ENCODE results near the gene VPS35L.

The VPS35L gene

DNA sequence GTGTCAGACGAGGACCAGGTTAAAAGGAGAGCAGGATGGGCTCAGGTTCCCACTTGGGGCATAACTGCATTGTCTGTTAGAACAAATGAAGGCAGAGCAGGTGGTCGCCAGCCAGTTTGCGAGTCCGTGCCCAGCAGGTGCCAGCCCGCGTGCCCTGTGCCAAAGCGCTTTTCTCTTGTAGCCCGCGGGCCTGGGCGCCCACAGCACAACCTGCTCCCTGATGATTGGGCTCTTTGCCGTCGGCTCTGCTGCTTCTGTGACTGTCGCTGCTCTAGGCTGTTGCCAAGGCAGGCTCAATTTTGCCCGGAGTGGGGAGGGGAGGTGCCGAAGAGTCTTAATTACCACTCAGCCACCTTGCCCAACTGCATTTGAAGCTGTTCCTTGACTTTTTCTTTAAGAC lies 141.5 kb downstream of the VPS35L start:
- Histone ChIP-seq H3K27me3 (ENCODE audit: insufficient read depth, low read length) (no peaks in the 10 kb centered on the region), H3K27ac (ENCODE audit: low read depth, low read length) (no peak overlapping the region), H3K4me1 (ENCODE audit: insufficient read depth, low read length) (no peaks in the 10 kb centered on the region), H3K4me3 (ENCODE audit: low read length) (no peak overlapping the region), H3K36me3 (ENCODE audit: insufficient read depth, low read length) (peaks cover 62% of the 10 kb centered on the region), H3K9me3 (ENCODE audit: insufficient read depth, low read depth, low read length) (no peaks in the 10 kb centered on the region), H3K9ac (ENCODE audit: low read depth, low read length) (no peak overlapping the region)
- WGBS = 97% methylated on average over 15 of the region's 15 CpGs

DNA sequence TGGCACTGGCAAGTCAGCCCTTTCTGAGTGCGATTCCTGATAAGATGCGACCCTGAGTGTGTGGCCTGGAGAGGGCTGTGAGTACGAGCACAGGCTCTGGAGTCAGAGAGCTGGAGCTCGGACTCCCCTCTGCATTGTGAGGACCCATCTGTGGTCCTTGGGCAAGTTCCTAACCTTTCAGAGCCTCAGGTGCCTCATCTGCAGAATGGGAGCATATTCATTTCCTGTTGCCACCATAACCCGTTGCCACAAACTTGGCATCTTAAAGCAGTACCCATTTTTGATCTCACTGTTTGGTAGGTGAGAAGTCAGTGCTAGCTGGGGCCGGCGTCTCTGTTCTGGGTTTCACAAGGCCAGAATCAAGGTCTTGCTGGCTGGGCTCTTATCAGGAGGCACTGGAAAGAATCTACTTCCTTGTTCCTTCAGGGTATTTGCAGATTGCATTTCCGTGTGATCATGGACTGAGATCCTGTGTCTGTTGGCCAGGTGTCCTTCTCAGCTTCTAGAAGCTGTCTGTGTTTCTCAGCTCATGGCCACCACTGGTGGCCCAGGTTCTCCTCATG lies 142.3 kb downstream of the VPS35L start:
- no peaks in the 10 kb centered on the region for H3K27me3 ChIP-seq (ENCODE audit: insufficient read depth, low read length)
- 95% methylated on average over 8 of the region's 8 CpGs for WGBS
- H3K9ac ChIP-seq (ENCODE audit: low read depth, low read length) = no peak overlapping the region
- no peaks in the 10 kb centered on the region for H3K4me1 ChIP-seq (ENCODE audit: insufficient read depth, low read length)
- no peak overlapping the region for H3K4me3 ChIP-seq (ENCODE audit: low read length)
- H3K27ac ChIP-seq (ENCODE audit: low read depth, low read length) = no peak overlapping the region
- H3K36me3 ChIP-seq (ENCODE audit: insufficient read depth, low read length) = peaks cover 64% of the 10 kb centered on the region
- H3K9me3 ChIP-seq (ENCODE audit: insufficient read depth, low read depth, low read length) = no peaks in the 10 kb centered on the region

DNA sequence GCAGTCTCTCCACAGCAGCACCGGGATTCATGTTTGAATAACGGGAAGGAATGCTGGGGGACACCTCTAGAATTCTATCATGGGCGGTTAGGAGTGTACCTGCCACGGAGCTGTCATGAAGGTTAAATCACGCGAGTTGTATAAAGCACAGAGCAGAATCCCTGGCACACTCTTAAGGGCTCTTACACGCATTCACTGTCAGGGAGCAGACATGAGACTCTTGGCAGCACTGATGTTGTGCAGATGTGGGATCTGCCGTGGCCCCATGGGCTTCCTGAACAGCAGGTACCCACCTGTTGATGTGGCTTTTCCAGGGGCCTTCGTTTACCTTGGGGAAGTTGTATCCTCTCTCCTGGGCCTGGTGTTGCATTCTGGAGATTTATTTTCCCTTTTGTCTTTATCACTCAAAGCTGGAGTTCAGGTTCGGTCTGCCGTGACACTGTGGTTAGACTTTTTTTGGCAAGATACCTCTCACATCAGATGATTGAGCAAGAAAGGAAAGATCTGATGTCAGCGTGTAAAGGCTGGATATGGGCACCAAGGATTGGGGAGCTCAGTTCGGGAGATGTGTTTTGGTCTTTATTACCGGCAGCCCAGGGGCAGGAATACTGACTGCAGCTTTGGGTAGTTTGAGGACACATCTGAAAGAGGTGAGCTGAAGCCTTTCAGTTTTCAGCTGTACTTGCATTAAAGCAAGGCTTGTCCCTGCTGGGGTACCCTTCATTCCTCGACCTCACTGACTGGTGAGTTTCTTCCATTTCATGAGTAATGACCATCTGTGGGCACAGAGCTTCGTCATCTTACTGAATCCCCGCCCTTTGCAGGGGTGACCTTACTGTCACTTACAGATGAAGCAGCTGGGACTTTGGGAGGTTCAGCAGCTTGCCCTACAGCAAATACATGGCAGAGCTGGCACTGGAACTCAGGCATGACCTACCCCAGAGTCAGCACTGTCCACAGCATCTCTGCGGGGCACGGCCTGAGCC lies 143.3 kb downstream of the VPS35L start:
- Histone ChIP-seq H3K9ac (ENCODE audit: low read depth, low read length) (no peak overlapping the region), H3K4me1 (ENCODE audit: insufficient read depth, low read length) (no peaks in the 10 kb centered on the region), H3K9me3 (ENCODE audit: insufficient read depth, low read depth, low read length) (no peaks in the 10 kb centered on the region), H3K36me3 (ENCODE audit: insufficient read depth, low read length) (peaks cover 68% of the 10 kb centered on the region), H3K4me3 (ENCODE audit: low read length) (no peak overlapping the region), H3K27ac (ENCODE audit: low read depth, low read length) (no peak overlapping the region), H3K27me3 (ENCODE audit: insufficient read depth, low read length) (no peaks in the 10 kb centered on the region)
- 96% methylated on average over 19 of the region's 19 CpGs for WGBS

DNA sequence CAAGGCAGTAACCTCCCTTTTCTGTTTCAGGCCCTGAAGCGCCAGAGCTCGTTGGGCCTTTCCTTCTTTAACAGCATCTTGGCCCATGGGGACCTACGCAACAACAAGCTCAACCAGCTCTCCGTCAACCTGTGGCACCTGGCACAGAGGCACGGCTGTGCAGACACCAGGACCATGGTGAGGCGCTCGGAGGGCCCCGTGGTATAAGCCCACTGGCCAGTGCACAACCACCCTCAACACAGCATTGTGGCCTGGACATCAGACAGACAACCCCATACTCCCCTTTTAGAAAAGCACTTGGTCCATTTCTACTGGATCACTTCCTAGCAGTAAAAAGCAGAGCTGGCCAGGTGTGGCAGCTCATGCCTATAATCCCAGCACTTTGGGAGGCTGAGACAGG lies 144.0 kb downstream of the VPS35L start:
- Histone ChIP-seq H3K27me3 (ENCODE audit: insufficient read depth, low read length) (no peaks in the 10 kb centered on the region), H3K27ac (ENCODE audit: low read depth, low read length) (no peak overlapping the region), H3K9me3 (ENCODE audit: insufficient read depth, low read depth, low read length) (no peaks in the 10 kb centered on the region), H3K4me3 (ENCODE audit: low read length) (no peak overlapping the region), H3K36me3 (ENCODE audit: insufficient read depth, low read length) (peaks cover 71% of the 10 kb centered on the region), H3K4me1 (ENCODE audit: insufficient read depth, low read length) (no peaks in the 10 kb centered on the region), H3K9ac (ENCODE audit: low read depth, low read length) (no peak overlapping the region)
- WGBS = 96% methylated on average over 8 of the region's 8 CpGs

DNA sequence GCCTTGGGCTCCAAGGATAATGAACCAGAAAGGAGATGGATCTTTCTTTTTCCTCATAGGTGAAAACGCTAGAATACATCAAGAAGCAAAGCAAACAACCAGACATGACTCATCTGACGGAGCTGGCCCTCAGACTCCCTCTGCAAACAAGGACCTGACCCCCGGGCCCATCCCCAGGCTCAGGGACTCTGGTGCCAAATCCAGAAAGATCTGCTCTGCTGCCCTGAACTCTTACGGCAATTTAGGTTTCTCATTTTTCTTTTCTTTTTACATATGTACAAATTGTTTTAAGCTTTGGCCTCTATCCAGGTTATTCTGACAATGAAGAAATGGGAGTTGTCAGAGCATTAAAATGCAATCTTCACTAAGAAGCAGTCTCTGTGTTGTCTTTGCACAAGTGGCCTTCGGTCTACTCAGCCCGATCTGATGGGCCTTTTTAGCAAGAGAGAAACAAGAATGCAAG lies 144.8 kb downstream of the VPS35L start:
- H3K4me3 ChIP-seq (ENCODE audit: low read length) = no peak overlapping the region
- H3K9me3 ChIP-seq (ENCODE audit: insufficient read depth, low read depth, low read length) = no peaks in the 10 kb centered on the region
- no peak overlapping the region for H3K27ac ChIP-seq (ENCODE audit: low read depth, low read length)
- H3K4me1 ChIP-seq (ENCODE audit: insufficient read depth, low read length) = no peaks in the 10 kb centered on the region
- no peak overlapping the region for H3K9ac ChIP-seq (ENCODE audit: low read depth, low read length)
- 93% methylated on average over 6 of the region's 6 CpGs for WGBS
- H3K27me3 ChIP-seq (ENCODE audit: insufficient read depth, low read length) = no peaks in the 10 kb centered on the region
- peaks cover 80% of the 10 kb centered on the region for H3K36me3 ChIP-seq (ENCODE audit: insufficient read depth, low read length)

DNA sequence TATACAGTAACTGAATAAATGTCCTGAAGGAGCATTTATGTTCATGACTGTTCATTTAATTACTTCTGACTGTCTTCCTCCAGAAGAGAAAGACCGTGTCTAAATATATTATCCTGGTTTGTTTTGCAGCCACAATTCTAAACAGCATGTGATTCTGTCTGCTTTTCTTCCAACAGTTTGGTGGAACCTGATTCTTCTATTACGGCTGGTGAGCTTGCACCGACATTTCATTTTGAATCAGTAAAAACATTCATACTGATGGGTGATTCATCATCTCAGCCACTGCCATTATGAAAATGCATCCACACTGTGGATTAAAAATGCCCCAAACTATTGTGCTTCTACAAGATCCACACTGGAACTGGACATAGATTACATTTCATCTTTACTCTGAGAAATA lies 145.6 kb downstream of the VPS35L start:
- H3K9me3 ChIP-seq (ENCODE audit: insufficient read depth, low read depth, low read length) = no peaks in the 10 kb centered on the region
- H3K27ac ChIP-seq (ENCODE audit: low read depth, low read length) = no peak overlapping the region
- peaks cover 87% of the 10 kb centered on the region for H3K36me3 ChIP-seq (ENCODE audit: insufficient read depth, low read length)
- WGBS = 94% methylated on average over 3 of the region's 3 CpGs
- no peak overlapping the region for H3K9ac ChIP-seq (ENCODE audit: low read depth, low read length)
- no peaks in the 10 kb centered on the region for H3K4me1 ChIP-seq (ENCODE audit: insufficient read depth, low read length)
- H3K4me3 ChIP-seq (ENCODE audit: low read length) = no peak overlapping the region
- H3K27me3 ChIP-seq (ENCODE audit: insufficient read depth, low read length) = no peaks in the 10 kb centered on the region

DNA sequence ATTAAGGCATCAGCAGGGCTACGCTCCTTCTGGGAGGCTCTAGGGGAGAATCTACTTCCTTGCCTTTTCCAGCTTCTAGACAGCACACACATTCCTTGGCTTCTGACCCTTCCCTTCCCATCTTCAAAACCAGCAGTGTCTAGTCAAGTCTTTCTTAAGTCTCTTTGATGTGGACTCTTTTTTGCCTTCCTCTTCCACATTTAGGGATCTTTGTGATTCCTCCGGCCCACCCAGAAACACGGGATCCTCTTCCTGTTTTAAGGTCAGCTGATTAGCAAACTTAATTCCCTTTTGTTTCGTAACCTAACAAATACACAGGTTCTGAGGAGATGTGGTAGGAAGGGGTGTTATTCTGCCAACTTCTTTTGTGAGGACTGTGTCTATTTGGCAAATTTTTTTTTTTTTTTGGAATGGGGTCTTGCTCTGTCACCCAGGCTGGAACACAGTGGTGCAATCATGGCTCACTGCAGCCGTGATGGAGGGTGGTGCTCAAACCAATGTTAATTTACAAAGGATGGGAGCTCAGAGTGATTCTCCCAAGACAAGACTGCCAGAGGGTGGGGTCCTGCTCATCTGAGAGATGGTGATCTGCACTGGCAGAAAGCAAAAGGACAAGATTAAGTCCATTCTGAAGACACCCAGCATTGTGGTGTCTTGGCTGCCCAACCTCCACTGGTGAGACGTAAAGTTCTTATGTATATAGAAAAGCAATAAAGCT lies 147.8 kb downstream of the VPS35L start:
- Histone ChIP-seq H3K27me3 (ENCODE audit: insufficient read depth, low read length) (no peaks in the 10 kb centered on the region), H3K4me1 (ENCODE audit: insufficient read depth, low read length) (peaks cover 4% of the 10 kb centered on the region), H3K9ac (ENCODE audit: low read depth, low read length) (no peak overlapping the region), H3K4me3 (ENCODE audit: low read length) (no peak overlapping the region), H3K36me3 (ENCODE audit: insufficient read depth, low read length) (peaks cover 92% of the 10 kb centered on the region), H3K27ac (ENCODE audit: low read depth, low read length) (no peak overlapping the region), H3K9me3 (ENCODE audit: insufficient read depth, low read depth, low read length) (no peaks in the 10 kb centered on the region)
- whole genome bisulfite sequencing = 92% methylated on average over 5 of the region's 6 CpGs

DNA sequence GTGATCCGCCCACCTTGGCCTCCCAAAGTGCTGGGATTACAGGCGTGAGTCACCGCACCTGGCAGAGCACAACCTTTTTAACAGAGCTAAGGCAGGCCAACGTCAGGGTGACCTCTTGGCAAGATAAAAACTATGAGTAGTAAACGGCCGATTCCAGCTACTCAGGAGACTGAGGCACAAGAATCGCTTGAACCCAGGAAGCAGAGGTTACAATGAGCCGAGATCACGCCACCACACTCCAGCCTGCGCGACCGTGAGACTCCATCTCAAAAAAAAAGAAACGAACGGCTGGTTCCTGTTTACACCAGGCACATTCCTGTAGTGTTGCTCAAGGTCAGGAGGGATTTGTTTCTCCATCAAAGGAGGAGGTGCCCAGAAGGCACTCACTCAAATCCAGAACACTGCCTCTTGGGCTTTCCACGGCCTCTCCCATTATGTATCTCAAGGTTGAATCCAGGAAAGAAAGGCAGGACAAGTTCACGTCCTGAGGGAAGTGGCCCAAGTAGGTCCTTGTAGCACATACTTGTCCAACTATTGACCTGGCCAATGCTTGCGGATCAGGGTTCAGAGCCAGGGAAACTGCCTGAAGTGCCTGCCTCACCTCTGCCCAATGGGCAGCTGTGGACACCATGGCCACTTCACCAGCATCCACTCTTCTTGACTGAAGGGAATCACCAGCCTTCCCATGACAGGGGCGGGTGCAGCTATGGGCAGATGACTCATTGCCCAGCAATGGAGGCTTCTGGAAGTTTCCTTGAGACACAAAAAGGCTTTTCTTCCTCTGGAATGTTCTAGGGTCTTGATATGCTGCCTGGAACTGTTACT lies 149.0 kb downstream of the VPS35L start:
- Histone ChIP-seq H3K4me3 (ENCODE audit: low read length) (no peak overlapping the region), H3K27ac (ENCODE audit: low read depth, low read length) (no peak overlapping the region), H3K9me3 (ENCODE audit: insufficient read depth, low read depth, low read length) (no peaks in the 10 kb centered on the region), H3K27me3 (ENCODE audit: insufficient read depth, low read length) (no peaks in the 10 kb centered on the region), H3K4me1 (ENCODE audit: insufficient read depth, low read length) (peaks cover 16% of the 10 kb centered on the region), H3K36me3 (ENCODE audit: insufficient read depth, low read length) (peaks cover 92% of the 10 kb centered on the region), H3K9ac (ENCODE audit: low read depth, low read length) (no peak overlapping the region)
- WGBS = 95% methylated on average over 18 of the region's 18 CpGs

DNA sequence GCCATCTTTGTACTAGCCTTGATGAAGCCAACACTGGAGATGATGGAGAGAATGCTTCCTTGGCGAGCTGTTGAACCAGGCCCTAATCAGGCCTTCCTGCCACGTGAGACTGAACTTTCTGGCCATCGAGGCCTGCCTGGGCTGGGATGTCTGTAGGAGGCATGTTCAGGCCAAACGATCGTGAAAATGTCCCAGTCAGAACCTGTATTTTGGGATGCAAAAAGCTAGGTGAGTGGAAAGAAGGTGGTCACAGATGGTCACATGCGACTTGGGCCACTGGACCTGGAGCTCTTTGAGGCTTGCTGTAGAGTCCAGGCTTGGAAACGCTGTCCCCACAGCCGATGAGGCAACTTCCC lies 149.6 kb downstream of the VPS35L start:
- 97% methylated on average over 8 of the region's 8 CpGs for WGBS
- no peaks in the 10 kb centered on the region for H3K9me3 ChIP-seq (ENCODE audit: insufficient read depth, low read depth, low read length)
- H3K27ac ChIP-seq (ENCODE audit: low read depth, low read length) = no peak overlapping the region
- H3K36me3 ChIP-seq (ENCODE audit: insufficient read depth, low read length) = peaks cover 92% of the 10 kb centered on the region
- H3K4me1 ChIP-seq (ENCODE audit: insufficient read depth, low read length) = peaks cover 22% of the 10 kb centered on the region
- H3K9ac ChIP-seq (ENCODE audit: low read depth, low read length) = no peak overlapping the region
- no peaks in the 10 kb centered on the region for H3K27me3 ChIP-seq (ENCODE audit: insufficient read depth, low read length)
- no peak overlapping the region for H3K4me3 ChIP-seq (ENCODE audit: low read length)

DNA sequence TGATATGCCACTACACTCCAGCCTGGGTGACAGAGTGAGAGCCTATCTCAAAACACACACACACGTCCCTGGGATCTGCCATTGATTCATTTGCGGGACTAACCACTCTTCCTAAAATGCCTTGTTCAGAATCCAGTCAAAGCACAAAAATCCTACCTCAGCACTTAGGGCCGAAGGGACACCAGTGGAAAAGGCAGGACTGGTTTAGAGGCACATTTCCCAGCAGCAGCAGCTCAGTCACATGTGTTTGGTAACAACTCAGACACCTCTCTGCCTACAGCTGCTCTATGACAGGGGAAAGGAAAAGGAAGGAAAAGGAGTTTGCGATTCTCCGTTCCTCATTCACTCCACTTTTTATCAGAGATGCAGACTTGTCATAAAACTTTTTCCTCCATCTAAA lies 150.3 kb downstream of the VPS35L start:
- H3K27ac ChIP-seq (ENCODE audit: low read depth, low read length) = no peak overlapping the region
- no peaks in the 10 kb centered on the region for H3K9me3 ChIP-seq (ENCODE audit: insufficient read depth, low read depth, low read length)
- 93% methylated on average over 4 of the region's 5 CpGs for WGBS
- no peak overlapping the region for H3K9ac ChIP-seq (ENCODE audit: low read depth, low read length)
- no peaks in the 10 kb centered on the region for H3K27me3 ChIP-seq (ENCODE audit: insufficient read depth, low read length)
- peaks cover 30% of the 10 kb centered on the region for H3K4me1 ChIP-seq (ENCODE audit: insufficient read depth, low read length)
- no peak overlapping the region for H3K4me3 ChIP-seq (ENCODE audit: low read length)
- H3K36me3 ChIP-seq (ENCODE audit: insufficient read depth, low read length) = peaks cover 89% of the 10 kb centered on the region

Measured in HUES64 (cell line).